HEK293 (cell line): ENCODE results near the gene HOXB4.

Experiments
- BCL11B ChIP-seq: fragments of 450-650 bp; formaldehyde crosslinking; IDR thresholded peaks from 2 replicates; pipeline ENCODE4 v1.5.1; 2016; ENCODE audit warnings: low read depth, missing biosample characterization, missing genetic modification characterization
- GLI4 ChIP-seq: fragments of 450-650 bp; formaldehyde crosslinking; IDR thresholded peaks from 2 replicates; pipeline ENCODE4 v1.5.1; 2016; ENCODE audit warnings: missing biosample characterization, missing genetic modification characterization
- GLIS1 ChIP-seq: fragments of 450-650 bp; formaldehyde crosslinking; IDR thresholded peaks from 2 replicates; pipeline ENCODE4 v1.5.1; 2016; ENCODE audit warnings: missing biosample characterization, missing genetic modification characterization
- KLF1 ChIP-seq: fragments of 450-650 bp; formaldehyde crosslinking; IDR thresholded peaks from 2 replicates; pipeline ENCODE4 v1.5.1; 2016; ENCODE audit warnings: missing biosample characterization, missing genetic modification characterization
- REPIN1 ChIP-seq: fragments of 450-650 bp; formaldehyde crosslinking; IDR thresholded peaks from 2 replicates; pipeline ENCODE4 v1.5.1; 2017; ENCODE audit warnings: missing biosample characterization, missing genetic modification characterization, low read depth
- SCRT1 ChIP-seq: fragments of 450-650 bp; formaldehyde crosslinking; IDR thresholded peaks from 2 replicates; pipeline ENCODE4 v1.5.1; 2016; ENCODE audit warnings: missing biosample characterization, missing genetic modification characterization, borderline replicate concordance
- SCRT2 ChIP-seq: fragments of 450-650 bp; formaldehyde crosslinking; IDR thresholded peaks from 2 replicates; pipeline ENCODE4 v1.5.1; 2016; ENCODE audit warnings: missing biosample characterization, missing genetic modification characterization
- WT1 ChIP-seq: fragments of 450-650 bp; formaldehyde crosslinking; IDR thresholded peaks from 2 replicates; pipeline ENCODE4 v1.5.1; 2016; ENCODE audit warnings: missing biosample characterization, missing genetic modification characterization
- ZBTB17 ChIP-seq: fragments of 450-650 bp; formaldehyde crosslinking; IDR thresholded peaks from 2 replicates; pipeline ENCODE4 v1.5.1; 2016; ENCODE audit warnings: missing biosample characterization, missing genetic modification characterization
- ZBTB8A ChIP-seq: fragments of 450-650 bp; formaldehyde crosslinking; IDR thresholded peaks from 2 replicates; pipeline ENCODE4 v1.5.1; 2016; ENCODE audit warnings: missing biosample characterization, missing genetic modification characterization
- ZIC2 ChIP-seq: fragments of 450-650 bp; formaldehyde crosslinking; IDR thresholded peaks from 2 replicates; pipeline ENCODE4 v1.5.1; 2016; ENCODE audit warnings: missing biosample characterization, missing genetic modification characterization
- ZNF138 ChIP-seq: fragments of 450-650 bp; formaldehyde crosslinking; IDR thresholded peaks from 2 replicates; pipeline ENCODE4 v1.5.1; 2016; ENCODE audit warnings: missing biosample characterization, missing genetic modification characterization, borderline replicate concordance
- ZNF174 ChIP-seq: fragments of 450-650 bp; formaldehyde crosslinking; IDR thresholded peaks from 2 replicates; pipeline ENCODE4 v1.5.0; 2017; ENCODE audit warnings: missing biosample characterization, mild to moderate bottlenecking, missing genetic modification characterization
- ZNF19 ChIP-seq: fragments of 450-650 bp; formaldehyde crosslinking; IDR thresholded peaks from 2 replicates; pipeline ENCODE4; 2016; ENCODE audit warnings: missing biosample characterization, missing genetic modification characterization, low read depth
- ZNF2 ChIP-seq: fragments of 450-650 bp; formaldehyde crosslinking; IDR thresholded peaks from 2 replicates; pipeline ENCODE4 v1.5.1; 2016; ENCODE audit warnings: missing biosample characterization, missing genetic modification characterization
- ZNF214 ChIP-seq: fragments of 450-650 bp; formaldehyde crosslinking; IDR thresholded peaks from 2 replicates; pipeline ENCODE4 v1.5.1; 2017; ENCODE audit warnings: missing biosample characterization, mild to moderate bottlenecking, missing genetic modification characterization, borderline replicate concordance
- ZNF24 ChIP-seq: fragments of 450-650 bp; formaldehyde crosslinking; IDR thresholded peaks from 2 replicates; pipeline ENCODE4 v1.5.1; 2016; ENCODE audit warnings: missing biosample characterization, missing genetic modification characterization
- ZNF37A ChIP-seq: fragments of 450-650 bp; IDR thresholded peaks from 2 replicates; pipeline ENCODE4 v1.5.1; 2018; ENCODE audit warnings: missing biosample characterization, missing genetic modification characterization
- ZNF48 ChIP-seq: fragments of 450-650 bp; formaldehyde crosslinking; IDR thresholded peaks from 2 replicates; pipeline ENCODE4 v1.5.1; 2016; ENCODE audit warnings: missing biosample characterization, missing genetic modification characterization
- ZNF555 ChIP-seq: fragments of 450-650 bp; formaldehyde crosslinking; conservative IDR thresholded peaks from 2 replicates; pipeline ENCODE4 v1.5.1; 2017; ENCODE audit warnings: missing biosample characterization, mild to moderate bottlenecking, missing genetic modification characterization, inconsistent platforms
- ZNF747 ChIP-seq: fragments of 450-650 bp; formaldehyde crosslinking; IDR thresholded peaks from 2 replicates; pipeline ENCODE4 v1.5.1; 2016; ENCODE audit warnings: missing biosample characterization, missing genetic modification characterization
- ZNF837 ChIP-seq: fragments of 450-650 bp; formaldehyde crosslinking; IDR thresholded peaks from 2 replicates; pipeline ENCODE4 v1.5.1; 2016; ENCODE audit warnings: missing biosample characterization, missing genetic modification characterization
- ZSCAN30 ChIP-seq: fragments of 450-650 bp; IDR thresholded peaks from 2 replicates; pipeline ENCODE4 v1.5.1; 2018; ENCODE audit warnings: missing biosample characterization, mild to moderate bottlenecking, missing genetic modification characterization, moderate library complexity
- TF ChIP-seq, protein P1 (sequence below): fragments of 450-650 bp; formaldehyde crosslinking; IDR thresholded peaks from 2 replicates; pipeline ENCODE4 v1.5.1; 2016; ENCODE audit warnings: missing biosample characterization, missing genetic modification characterization
- TF ChIP-seq, protein P2 (sequence below): fragments of 450-650 bp; formaldehyde crosslinking; IDR thresholded peaks from 2 replicates; pipeline ENCODE4 v1.5.1; 2016; ENCODE audit warnings: missing biosample characterization, missing genetic modification characterization
- TF ChIP-seq, protein P3 (sequence below): fragments of 450-650 bp; formaldehyde crosslinking; IDR thresholded peaks from 2 replicates; pipeline ENCODE4 v1.5.1; 2016; ENCODE audit warnings: missing biosample characterization, missing genetic modification characterization
- TF ChIP-seq, protein P4 (sequence below): fragments of 450-650 bp; formaldehyde crosslinking; IDR thresholded peaks from 2 replicates; pipeline ENCODE4 v1.5.1; 2016; ENCODE audit warnings: missing biosample characterization, missing genetic modification characterization
- TF ChIP-seq, protein P5 (sequence below): fragments of 450-650 bp; formaldehyde crosslinking; IDR thresholded peaks from 2 replicates; pipeline ENCODE4 v1.5.1; 2016; ENCODE audit warnings: missing biosample characterization, missing genetic modification characterization
- TF ChIP-seq, protein P6 (sequence below): fragments of 450-650 bp; formaldehyde crosslinking; IDR thresholded peaks from 2 replicates; pipeline ENCODE4 v1.5.1; 2016; ENCODE audit warnings: missing biosample characterization, missing genetic modification characterization, low read depth

Gene HOXB4

DNA sequence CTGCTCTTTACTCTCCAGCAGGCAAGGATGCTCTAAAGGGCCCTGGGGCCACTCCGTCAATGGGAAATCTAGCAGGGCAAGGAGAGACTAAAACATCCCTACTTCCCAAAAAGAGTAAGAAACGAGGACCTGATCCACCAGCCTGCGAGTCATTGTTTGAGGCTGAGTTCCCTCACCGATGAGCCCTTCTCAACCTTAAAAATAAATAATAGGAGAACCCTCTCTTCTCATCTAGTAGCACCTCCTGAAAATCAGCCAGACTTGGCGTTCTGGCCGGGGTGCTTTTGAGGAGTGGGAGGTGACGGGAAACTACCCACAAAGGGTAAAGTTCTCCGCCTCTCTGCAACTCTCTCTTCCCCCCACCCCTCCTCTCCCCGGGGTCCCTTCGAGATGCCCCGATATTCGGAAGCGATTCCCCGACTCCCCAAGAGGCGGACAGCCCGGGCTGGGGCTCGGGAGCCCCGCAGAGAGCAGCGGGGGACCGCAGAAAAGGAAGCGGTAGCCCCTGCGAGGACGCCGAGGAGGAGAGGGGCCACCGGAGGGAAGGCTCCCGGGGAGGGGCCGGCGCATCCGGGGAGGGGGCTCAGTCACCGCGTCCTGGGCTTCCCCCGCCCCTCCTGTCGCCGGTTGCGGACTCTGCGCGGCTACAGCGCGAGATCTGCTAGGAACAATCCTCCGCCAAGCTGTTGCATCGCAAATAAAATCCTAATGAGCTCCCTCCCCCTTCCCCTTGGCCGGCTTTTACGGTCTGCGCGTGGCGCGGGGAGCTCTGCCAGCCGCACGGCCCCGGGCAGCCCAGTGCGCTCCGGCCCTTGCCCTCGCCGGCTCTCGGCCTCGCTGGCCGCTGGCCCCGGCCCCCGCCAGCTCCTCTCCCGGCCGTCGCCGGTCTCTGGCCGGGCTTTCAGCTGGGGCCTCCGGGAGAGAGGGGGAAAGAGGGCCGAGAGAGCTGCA lies 46.7 kb upstream of the HOXB4 start (continued):
- TF ChIP-seq, protein P1, sequence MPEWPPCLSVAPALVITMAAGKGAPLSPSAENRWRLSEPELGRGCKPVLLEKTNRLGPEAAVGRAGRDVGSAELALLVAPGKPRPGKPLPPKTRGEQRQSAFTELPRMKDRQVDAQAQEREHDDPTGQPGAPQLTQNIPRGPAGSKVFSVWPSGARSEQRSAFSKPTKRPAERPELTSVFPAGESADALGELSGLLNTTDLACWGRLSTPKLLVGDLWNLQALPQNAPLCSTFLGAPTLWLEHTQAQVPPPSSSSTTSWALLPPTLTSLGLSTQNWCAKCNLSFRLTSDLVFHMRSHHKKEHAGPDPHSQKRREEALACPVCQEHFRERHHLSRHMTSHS (tag by site-specific recombination): no peak
- TF ChIP-seq ZNF24 (tag by site-specific recombination) (no peak), ZNF2 (tag by site-specific recombination) (0 out of 2 replicates have a peak, but pooled peaks have one; percentile 21), SCRT2 (tag by site-specific recombination) (peak; percentile 96), ZSCAN30 (tag by site-specific recombination) (peak; percentile 45), ZIC2 (tag by site-specific recombination) (peak; percentile 89), ZNF555 (tag by site-specific recombination) (no peak), ZNF138 (no peak), ZNF19 (no peak), ZBTB17 (no peak), REPIN1 (tag by site-specific recombination) (no peak), ZNF747 (tag by site-specific recombination) (no peak), ZNF837 (tag by site-specific recombination) (0 out of 2 replicates have a peak, but pooled peaks have one; percentile 39), BCL11B (peak; percentile 28; the same call in 1 of the 2 replicates), ZNF214 (no peak), KLF1 (tag by site-specific recombination) (0 out of 2 replicates have a peak, but pooled peaks have one; percentile 16), ZNF48 (tag by site-specific recombination) (no peak), WT1 (tag by site-specific recombination) (0 out of 2 replicates have a peak, but pooled peaks have one; percentile 38), ZBTB8A (tag by site-specific recombination) (peak; percentile 45), ZNF174 (no peak), GLI4 (tag by site-specific recombination) (no peak), ZNF37A (tag by site-specific recombination) (no peak), GLIS1 (tag by site-specific recombination) (peak; percentile 61), SCRT1 (tag by site-specific recombination) (peak; percentile 49; the same call in 1 of the 2 replicates)
- TF ChIP-seq, protein P2, sequence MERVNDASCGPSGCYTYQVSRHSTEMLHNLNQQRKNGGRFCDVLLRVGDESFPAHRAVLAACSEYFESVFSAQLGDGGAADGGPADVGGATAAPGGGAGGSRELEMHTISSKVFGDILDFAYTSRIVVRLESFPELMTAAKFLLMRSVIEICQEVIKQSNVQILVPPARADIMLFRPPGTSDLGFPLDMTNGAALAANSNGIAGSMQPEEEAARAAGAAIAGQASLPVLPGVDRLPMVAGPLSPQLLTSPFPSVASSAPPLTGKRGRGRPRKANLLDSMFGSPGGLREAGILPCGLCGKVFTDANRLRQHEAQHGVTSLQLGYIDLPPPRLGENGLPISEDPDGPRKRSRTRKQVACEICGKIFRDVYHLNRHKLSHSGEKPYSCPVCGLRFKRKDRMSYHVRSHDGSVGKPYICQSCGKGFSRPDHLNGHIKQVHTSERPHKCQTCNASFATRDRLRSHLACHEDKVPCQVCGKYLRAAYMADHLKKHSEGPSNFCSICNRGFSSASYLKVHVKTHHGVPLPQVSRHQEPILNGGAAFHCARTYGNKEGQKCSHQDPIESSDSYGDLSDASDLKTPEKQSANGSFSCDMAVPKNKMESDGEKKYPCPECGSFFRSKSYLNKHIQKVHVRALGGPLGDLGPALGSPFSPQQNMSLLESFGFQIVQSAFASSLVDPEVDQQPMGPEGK (tag by site-specific recombination): peak; percentile 57
- TF ChIP-seq, protein P3, sequence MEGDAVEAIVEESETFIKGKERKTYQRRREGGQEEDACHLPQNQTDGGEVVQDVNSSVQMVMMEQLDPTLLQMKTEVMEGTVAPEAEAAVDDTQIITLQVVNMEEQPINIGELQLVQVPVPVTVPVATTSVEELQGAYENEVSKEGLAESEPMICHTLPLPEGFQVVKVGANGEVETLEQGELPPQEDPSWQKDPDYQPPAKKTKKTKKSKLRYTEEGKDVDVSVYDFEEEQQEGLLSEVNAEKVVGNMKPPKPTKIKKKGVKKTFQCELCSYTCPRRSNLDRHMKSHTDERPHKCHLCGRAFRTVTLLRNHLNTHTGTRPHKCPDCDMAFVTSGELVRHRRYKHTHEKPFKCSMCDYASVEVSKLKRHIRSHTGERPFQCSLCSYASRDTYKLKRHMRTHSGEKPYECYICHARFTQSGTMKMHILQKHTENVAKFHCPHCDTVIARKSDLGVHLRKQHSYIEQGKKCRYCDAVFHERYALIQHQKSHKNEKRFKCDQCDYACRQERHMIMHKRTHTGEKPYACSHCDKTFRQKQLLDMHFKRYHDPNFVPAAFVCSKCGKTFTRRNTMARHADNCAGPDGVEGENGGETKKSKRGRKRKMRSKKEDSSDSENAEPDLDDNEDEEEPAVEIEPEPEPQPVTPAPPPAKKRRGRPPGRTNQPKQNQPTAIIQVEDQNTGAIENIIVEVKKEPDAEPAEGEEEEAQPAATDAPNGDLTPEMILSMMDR (tag by site-specific recombination): no peak
- TF ChIP-seq, protein P4, sequence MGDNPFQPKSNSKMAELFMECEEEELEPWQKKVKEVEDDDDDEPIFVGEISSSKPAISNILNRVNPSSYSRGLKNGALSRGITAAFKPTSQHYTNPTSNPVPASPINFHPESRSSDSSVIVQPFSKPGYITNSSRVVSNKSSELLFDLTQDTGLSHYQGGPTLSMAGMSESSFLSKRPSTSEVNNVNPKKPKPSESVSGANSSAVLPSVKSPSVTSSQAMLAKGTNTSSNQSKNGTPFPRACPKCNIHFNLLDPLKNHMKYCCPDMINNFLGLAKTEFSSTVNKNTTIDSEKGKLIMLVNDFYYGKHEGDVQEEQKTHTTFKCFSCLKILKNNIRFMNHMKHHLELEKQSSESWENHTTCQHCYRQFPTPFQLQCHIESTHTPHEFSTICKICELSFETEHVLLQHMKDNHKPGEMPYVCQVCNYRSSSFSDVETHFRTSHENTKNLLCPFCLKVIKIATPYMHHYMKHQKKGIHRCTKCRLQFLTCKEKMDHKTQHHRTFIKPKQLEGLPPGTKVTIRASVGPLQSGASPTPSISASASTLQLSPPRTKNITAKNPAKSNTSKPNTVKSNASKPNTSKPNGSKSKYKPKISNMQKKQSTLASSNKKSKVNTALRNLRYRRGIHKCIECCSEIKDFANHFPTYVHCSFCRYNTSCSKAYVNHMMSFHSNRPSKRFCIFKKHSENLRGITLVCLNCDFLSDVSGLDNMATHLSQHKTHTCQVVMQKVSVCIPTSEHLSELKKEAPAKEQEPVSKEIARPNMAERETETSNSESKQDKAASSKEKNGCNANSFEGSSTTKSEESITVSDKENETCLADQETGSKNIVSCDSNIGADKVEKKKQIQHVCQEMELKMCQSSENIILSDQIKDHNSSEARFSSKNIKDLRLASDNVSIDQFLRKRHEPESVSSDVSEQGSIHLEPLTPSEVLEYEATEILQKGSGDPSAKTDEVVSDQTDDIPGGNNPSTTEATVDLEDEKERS (tag by site-specific recombination): no peak
- TF ChIP-seq, protein P5, sequence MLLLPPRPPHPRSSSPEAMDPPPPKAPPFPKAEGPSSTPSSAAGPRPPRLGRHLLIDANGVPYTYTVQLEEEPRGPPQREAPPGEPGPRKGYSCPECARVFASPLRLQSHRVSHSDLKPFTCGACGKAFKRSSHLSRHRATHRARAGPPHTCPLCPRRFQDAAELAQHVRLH (tag by site-specific recombination): no peak
- TF ChIP-seq, protein P6, sequence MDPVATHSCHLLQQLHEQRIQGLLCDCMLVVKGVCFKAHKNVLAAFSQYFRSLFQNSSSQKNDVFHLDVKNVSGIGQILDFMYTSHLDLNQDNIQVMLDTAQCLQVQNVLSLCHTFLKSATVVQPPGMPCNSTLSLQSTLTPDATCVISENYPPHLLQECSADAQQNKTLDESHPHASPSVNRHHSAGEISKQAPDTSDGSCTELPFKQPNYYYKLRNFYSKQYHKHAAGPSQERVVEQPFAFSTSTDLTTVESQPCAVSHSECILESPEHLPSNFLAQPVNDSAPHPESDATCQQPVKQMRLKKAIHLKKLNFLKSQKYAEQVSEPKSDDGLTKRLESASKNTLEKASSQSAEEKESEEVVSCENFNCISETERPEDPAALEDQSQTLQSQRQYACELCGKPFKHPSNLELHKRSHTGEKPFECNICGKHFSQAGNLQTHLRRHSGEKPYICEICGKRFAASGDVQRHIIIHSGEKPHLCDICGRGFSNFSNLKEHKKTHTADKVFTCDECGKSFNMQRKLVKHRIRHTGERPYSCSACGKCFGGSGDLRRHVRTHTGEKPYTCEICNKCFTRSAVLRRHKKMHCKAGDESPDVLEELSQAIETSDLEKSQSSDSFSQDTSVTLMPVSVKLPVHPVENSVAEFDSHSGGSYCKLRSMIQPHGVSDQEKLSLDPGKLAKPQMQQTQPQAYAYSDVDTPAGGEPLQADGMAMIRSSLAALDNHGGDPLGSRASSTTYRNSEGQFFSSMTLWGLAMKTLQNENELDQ (tag by site-specific recombination): no peak
